ENCODE measurements around the gene SLC38A9. TPM values are rescaled to one million over a fixed set of nuclear protein-coding genes. Genes with fewer than 3 reads are reported as not detected.
A peak's percentile ranks its signal among the peaks of the same experiment; 100 is the strongest.
"Not testable (repeated sequence)": the region's sequence is repeated elsewhere in the genome, so short reads cannot be mapped to it uniquely, and the experiment has no call there.

SLC38A9 gene, protein sequence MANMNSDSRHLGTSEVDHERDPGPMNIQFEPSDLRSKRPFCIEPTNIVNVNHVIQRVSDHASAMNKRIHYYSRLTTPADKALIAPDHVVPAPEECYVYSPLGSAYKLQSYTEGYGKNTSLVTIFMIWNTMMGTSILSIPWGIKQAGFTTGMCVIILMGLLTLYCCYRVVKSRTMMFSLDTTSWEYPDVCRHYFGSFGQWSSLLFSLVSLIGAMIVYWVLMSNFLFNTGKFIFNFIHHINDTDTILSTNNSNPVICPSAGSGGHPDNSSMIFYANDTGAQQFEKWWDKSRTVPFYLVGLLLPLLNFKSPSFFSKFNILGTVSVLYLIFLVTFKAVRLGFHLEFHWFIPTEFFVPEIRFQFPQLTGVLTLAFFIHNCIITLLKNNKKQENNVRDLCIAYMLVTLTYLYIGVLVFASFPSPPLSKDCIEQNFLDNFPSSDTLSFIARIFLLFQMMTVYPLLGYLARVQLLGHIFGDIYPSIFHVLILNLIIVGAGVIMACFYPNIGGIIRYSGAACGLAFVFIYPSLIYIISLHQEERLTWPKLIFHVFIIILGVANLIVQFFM
- 6.3 TPM for total RNA-seq
- long read RNA-seq, partial matches to known transcripts, result 0 of 7 reads
- long read RNA-seq, other reads (novel, unspliced or antisense), result 4 of 7 reads

DNA sequence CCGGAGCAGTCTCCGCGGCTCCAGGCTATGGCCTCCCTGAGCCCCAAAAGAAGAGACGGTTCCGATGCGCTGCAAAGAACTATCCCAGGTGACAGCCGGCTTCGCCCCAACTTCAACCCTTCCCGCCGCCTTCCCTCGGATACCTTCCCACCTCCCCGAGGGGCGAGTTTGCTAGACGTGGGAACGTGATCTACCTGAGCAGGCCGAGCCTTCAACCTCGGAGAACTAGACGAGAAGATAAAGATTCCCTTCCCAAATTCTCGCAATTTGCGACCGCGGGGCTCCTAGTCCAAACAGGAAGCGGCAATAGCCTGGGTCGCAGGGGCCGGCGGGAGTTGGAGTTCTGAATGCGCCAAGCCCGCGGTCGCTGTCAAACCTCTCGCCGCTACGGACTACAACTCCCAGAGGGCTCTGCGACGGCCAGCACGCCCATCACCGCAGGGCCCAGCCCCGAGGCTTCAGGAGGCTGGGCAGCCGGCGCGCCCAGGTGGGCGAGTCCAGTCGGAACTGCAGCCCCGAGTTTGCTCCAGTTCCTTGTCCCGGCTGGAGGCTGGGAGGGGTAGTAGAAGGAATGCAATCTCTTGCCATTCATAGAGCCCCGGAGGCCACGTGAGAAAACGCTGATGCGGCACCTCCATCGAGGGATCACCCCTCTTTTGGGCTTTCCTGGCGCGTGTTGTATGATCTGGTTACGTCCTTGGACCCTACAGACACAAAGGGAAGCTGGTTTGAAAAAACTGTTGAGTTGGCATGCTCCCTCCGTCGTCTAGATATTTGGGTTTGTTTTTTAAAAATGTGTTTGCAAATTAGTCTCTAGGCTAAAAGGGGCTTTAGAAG lies at the start of gene SLC38A9:
Gene SLC38A9 (minus strand): TSS at position 302 of the 837 bp plus-strand sequence. CDS start 14,366 bp downstream, outside the sequence.
- DNase-seq (peak; percentile 98), ATAC-seq (ENCODE audit: poor library complexity) (peak; percentile 100)
- intact Hi-C loops (cut with DNase I), result no loop called here

DNA sequence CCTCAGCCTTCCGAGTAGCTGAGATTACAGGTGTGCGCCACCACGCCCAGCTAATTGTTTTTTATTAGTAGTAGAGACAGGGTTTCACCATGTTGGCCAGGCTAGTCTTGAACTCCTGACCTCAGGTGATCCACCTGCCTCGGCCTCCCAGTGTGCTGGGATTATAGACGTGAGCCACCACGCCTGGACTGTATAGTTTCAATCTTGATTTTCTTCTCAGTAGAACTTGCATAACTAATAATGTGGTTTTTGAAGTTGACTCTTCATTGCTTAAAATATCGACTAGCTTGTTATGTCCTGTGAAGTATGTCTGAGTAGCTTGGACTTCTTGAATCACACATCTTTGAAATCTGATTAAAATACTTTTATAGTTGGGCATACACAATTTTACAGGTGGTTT lies 49.6 kb upstream of the SLC38A9 start:
- DNase-seq; intact Hi-C loops (cut with DNase I); ATAC-seq (ENCODE audit: poor library complexity): not testable (repeated sequence)

- ATAC-seq (ENCODE audit: poor library complexity), result no peak
- no peak for DNase-seq
- intact Hi-C loops (cut with DNase I), result no loop called here
Observed at GRCh38 chr5:55758714-55759113, 46.6 kb upstream of the SLC38A9 start.

GRCh38 chr5:55758231-55758630 lies 46.1 kb upstream of the SLC38A9 start:
- no peak for DNase-seq
- intact Hi-C loops (cut with DNase I), result no loop called here
- no peak for ATAC-seq (ENCODE audit: poor library complexity)

DNA sequence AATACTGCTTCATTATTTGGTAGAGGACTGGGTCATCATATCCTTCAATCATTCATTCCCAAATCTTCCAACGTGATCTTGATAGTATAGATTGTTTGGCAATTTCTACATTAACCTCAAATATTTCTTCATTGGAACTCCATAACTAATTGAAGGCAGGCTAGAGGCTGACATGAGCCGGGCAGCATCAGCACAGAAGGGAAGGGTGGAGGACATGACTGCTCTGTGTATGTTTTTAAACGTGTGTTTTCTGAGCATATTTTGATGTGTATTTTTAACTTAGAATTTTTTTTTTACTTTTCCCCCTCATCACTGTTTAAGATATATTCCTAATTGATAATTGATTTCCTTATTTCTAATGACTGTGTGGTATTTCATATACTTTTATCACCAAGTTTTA lies 38.4 kb upstream of the SLC38A9 start:
- intact Hi-C loops (cut with DNase I), result no loop called here
- DNase-seq, result no peak
- ATAC-seq (ENCODE audit: poor library complexity), result no peak

GRCh38 chr5:55750063-55750462 lies 37.9 kb upstream of the SLC38A9 start:
- no peak for DNase-seq
- ATAC-seq (ENCODE audit: poor library complexity), result no peak
- intact Hi-C loops (cut with DNase I), result no loop called here

DNA sequence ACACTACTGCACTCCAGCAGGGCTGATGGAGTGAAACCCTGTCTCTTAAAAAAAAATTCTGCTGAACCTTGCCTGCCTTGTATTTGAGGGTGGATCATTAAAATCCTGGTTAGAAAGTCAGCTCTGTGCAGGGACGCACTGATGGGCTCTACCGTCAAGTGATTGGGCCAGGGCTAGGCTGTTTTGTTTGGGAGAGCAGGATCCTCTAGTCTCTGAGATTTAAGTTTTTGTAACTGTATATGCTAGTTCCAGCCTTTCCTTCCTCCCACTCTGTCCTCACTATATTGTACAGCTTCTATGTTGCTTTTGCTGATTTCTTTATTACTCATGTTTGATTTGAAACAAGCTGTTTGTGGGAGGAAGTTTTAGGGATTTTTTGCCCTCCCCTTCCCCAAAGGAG lies 37.3 kb upstream of the SLC38A9 start:
- DNase-seq, result no peak
- intact Hi-C loops (cut with DNase I), result no loop called here
- ATAC-seq (ENCODE audit: poor library complexity), result no peak

GRCh38 chr5:55747778-55748318 lies 35.7 kb upstream of the SLC38A9 start:
- ATAC-seq (ENCODE audit: poor library complexity), result no peak
- intact Hi-C loops (cut with DNase I), result no loop called here
- no peak for DNase-seq

- intact Hi-C loops (cut with DNase I), result no loop called here
- ATAC-seq (ENCODE audit: poor library complexity), result no peak
Observed at GRCh38 chr5:55742778-55743177, 30.7 kb upstream of the SLC38A9 start.

GRCh38 chr5:55737793-55738192 lies 25.7 kb upstream of the SLC38A9 start, which contains the start of gene DDX4:
TSS of gene DDX4 (plus strand) at chr5:55738061. CDS start at chr5:55738964, 903 bp downstream.
- DNase-seq (no peak), ATAC-seq (ENCODE audit: poor library complexity) (no peak)
- intact Hi-C loops (cut with DNase I), result no loop called here

More at GRCh38 chr5:55742778-55743177, 30.7 kb upstream of the SLC38A9 start:
- no peak for DNase-seq

DNA sequence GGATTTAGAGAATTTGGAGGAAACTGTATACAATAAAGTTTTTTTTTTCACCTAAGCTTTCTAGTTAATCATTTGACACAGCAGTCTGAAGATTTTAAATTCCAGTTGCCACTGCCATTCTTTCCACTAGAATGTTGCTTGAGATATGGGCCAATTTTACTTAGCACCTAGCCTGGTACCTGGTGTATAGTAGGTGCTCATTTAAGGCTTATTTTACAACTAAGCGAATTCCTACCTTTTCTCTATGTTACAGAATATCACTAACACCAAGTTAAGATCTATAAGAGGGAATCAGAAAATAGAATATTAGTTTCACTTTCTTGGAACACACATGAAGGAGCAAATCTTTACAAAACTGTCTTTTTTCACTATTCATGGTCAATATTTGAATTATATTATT lies 22.5 kb upstream of the SLC38A9 start:
- DNase-seq, result no peak
- ATAC-seq (ENCODE audit: poor library complexity), result no peak
- intact Hi-C loops (cut with DNase I), result no loop called here

DNA sequence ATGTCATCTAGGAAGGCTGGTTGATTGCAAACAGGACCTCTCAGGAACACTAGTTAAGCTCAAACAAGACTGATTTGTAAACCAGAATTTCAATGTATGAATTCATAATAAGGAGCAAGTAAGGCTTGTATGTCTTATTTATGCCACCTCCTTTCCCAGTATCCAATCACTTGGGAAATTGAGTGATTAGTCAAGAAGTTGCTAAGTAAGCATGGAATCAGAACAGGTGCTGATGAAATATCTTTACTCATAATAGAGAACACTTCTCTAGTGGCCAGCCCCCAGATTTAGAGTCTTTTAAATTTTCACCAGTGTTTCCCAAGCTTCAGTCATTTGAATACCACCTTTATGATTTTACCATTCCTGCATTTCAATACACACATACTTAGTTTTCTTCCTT lies 20.5 kb upstream of the SLC38A9 start:
- DNase-seq (no peak), ATAC-seq (ENCODE audit: poor library complexity) (no peak)
- intact Hi-C loops (cut with DNase I), result no loop called here

- intact Hi-C loops (cut with DNase I), result no loop called here
- DNase-seq (no peak), ATAC-seq (ENCODE audit: poor library complexity) (no peak)
Observed at GRCh38 chr5:55731848-55732247, 19.7 kb upstream of the SLC38A9 start.

DNA sequence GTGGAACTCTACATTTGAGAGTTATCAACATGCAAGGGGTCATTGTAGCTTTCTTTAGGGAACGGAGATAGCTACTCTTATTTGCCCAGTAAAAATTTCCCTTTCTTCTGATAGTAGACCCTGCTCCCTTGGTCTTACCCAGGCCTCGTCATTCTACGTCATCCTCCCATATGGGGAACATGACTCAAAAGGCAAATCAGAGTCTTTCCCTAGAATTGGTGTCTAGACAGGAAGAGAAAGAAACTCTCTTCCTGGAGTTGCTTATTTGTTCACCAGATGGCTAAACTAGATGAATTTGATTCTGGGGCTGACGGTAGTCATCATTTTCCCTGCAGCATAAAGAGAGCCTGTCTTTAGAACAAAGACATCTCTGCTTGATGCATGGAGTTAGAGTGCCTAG lies 12.2 kb upstream of the SLC38A9 start:
- intact Hi-C loops (cut with DNase I), result no loop called here
- ATAC-seq (ENCODE audit: poor library complexity) (no peak), DNase-seq (no peak)

- intact Hi-C loops (cut with DNase I), result no loop called here
- no peak for DNase-seq
- no peak for ATAC-seq (ENCODE audit: poor library complexity)
Observed at GRCh38 chr5:55720188-55720703, 8.1 kb upstream of the SLC38A9 start.

DNA sequence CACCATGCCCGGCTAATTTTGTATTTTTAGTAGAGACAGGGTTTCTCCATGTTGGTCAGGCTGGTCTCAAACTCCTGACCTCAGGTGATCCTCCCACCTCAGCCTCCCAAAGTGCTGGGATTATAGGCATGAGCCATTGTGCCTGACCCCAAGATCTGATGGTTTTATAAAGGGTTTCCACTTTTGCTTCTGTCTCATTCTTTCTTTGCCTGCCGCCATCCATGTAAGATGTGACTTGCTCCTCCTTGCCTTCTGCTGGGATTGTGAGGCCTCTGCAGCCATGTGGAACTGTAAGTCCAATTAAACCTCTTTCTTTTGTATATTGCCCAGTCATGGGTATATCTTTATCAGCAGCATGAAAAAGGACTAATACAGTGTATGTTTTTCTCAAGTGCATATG lies 6.9 kb upstream of the SLC38A9 start:
- DNase-seq; ATAC-seq (ENCODE audit: poor library complexity); intact Hi-C loops (cut with DNase I): not testable (repeated sequence)

DNA sequence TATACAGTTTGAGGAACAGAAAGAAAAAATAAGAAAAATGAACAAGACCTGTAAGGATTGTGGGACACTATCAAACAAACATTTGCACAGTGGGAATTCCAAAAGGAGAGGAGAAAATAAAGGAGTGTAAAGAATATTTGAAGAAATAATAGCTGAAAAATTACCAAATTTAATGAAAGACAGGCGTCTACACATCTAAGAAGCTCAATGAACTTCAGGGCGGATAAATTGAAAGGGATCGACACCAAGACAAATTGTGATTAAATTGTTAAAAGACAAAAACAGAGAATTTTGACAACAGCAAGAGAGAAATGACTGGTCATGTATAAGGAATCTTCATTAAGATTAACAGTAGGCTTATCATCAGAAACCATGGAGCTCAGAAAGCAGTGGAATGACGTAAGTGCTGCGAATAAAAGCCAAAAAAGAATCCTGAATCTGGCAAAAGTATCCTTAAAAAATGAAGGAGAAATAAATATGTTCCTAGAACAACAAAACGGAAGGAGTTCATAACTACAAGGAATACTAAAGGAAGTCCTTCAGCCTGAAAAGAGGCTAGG lies 3.5 kb upstream of the SLC38A9 start:
- intact Hi-C loops (cut with DNase I), result no loop called here
- ATAC-seq (ENCODE audit: poor library complexity) (no peak), DNase-seq (no peak)

- DNase-seq (no peak), ATAC-seq (ENCODE audit: poor library complexity) (no peak)
- intact Hi-C loops (cut with DNase I), result no loop called here
Observed at GRCh38 chr5:55714749-55715148, 2.6 kb upstream of the SLC38A9 start.

DNA sequence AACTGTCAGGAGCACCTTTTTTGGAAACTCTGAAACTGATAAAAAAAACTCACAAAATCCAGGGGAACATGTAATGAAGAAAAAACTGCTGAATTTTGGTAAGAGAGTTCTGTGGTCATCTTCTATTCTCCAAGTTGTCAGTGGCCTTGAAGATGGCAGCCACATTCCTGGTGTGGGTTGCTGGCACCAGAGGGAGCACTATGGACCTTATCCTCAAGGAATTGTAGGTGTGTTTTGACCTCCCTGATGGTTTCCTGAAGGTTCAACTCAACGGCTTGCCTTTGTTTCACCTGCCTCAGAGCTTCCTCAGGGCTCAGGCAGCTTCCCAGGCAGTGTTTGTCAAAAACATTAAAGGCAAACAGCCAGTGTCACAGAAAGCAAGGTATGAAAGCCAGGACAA lies 2.2 kb upstream of the SLC38A9 start:
- no peak for DNase-seq
- intact Hi-C loops (cut with DNase I), result no loop called here
- ATAC-seq (ENCODE audit: poor library complexity), result no peak
